NAMALWA (cell line): ENCODE measurements around the gene CCL11.

Experiments used
- DNase-seq: peaks from one replicate; pipeline ENCODE4 v3.0.0-alpha.2; 2015; ENCODE audit warnings: low spot score

The CCL11 gene

DNA sequence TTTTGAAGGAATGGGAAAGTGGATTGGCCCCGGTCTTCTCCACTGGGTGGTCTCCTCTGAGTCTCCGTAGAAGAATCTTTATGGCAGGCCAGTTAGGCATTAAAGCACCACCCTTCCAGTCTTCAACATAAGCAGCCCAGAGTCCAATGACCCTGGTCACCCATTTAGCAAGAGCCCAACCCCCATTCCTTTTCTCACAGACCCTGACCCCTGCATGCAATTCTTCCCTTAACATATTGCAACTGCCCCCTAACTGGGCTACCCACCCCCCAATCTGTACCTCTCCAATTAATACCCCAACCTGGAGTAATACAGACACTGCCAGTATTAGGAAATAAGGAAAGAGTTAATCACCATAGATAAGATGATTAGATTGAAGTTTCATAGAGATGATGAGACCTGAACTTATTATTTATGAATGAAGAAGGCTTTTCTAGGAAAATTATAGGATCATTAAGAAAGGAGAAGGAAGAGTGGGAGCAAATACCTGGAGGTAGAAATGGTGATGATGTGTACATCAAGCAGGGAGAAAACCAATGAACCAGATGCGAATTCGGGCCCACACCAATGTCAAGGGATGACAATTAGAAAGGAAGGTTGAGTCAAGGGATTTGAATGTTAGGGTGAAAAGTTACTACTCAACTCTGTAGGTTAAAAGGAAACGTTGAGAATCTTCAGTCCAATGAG, 28.1 kb upstream of the CCL11 start:
- no peak for DNase-seq

DNA sequence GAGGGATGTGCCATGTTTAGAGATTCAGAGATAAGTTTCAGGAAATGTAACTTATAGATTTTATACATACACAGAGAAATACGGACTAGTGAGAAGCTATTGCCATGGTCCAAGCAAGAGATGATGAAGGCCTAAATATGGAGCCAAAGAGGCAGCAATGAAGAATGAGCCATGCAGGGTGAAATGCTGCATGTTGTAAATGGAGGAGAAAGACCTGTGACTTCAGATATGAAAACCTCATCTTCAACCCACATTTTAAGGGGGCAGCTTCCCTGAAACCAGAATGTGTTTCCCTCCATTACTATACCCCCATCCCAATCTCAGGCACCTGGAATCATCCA, 27.6 kb upstream of the CCL11 start:
- DNase-seq: no peak

DNA sequence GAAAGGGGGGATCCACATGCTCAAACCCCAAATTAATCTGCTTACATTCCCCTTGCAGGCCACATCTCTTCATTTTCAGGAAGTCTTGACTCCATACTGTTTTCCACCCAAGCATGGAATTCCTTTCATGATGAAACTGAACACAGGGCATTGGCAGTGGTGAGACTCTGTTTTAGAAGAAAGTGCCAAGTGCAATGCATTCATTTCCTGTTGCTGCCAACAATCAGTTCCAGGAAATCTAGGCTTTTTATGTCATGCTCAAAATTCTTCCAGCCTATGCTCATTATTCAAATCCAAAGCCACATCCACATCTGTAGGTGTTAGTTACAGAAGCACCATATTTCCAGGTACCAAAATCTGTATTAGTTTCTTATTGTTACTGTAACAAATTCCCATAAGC, 26.4 kb upstream of the CCL11 start:
- no peak for DNase-seq

DNA sequence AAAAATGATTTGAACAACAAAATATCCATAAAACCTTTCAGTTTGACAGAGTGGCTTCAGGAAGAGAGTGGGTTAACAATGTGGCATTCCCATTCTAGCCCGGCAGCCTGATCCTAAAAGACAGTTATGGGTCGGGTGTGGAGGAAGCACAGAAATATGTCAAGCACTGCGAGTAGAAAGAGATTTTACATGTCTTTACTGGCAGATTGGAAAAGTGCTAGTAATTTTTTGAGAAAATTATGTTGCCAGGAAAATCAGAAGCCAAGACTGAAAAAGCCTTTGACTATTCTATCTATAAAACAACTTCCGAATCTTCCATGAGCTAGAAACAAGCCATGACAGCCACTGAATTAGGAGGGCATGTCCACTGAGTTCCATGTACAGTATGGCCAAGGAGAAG, 24.7 kb upstream of the CCL11 start:
- no peak for DNase-seq

DNA sequence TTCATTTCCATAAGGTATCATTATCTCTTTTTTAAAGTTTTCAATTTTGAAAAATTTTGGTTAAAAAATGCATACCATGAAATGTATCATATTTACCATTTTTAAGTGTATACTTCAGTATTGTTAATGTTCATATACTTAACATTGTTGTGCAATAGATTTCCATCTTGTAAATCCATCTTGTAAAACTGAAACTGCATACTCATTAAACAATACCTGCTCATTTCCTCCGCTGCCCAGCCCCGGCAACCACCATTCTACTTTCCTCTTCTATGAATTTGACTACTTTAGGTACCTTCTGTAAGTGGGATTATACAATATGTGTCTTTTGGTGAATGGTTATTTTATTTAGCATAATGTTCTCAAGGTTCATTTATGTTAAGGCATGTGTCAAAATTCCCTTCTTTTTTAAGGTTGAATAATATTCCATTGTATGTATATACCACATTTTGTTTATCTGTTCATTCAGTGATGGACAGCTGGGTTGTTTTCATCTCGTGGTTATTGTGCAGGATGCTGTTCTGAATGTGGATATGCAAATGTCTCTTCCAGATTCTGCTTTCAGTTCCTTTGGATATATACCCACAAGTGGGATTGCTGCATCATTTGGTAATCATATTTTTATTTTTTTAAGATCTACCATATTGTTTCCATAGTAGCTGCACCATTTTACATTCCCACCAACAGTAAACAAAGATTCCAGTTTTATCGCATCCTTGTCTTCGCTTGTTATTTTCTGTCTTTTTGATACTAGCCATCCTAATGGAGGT, 23.8 kb upstream of the CCL11 start:
- DNase-seq: no peak

DNA sequence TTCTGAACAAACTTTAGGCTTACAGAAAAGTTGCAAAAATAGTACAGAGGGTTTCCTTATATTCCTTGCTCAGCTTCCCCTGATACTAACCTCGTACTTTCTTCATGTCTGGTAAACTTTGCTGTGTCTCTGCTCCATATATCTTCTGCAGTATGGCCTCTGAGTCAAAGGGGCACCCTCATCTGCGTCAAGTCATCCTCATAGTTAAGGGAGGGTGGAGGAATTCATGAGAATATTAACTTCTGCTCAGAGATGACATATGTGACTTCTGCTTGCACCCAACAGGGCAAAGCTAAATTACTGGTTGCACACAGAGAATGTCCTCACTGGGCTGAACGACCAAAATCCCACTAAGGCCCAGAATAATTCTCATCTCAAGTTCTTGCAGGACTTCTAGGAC, 19.8 kb upstream of the CCL11 start:
- no peak for DNase-seq

DNA sequence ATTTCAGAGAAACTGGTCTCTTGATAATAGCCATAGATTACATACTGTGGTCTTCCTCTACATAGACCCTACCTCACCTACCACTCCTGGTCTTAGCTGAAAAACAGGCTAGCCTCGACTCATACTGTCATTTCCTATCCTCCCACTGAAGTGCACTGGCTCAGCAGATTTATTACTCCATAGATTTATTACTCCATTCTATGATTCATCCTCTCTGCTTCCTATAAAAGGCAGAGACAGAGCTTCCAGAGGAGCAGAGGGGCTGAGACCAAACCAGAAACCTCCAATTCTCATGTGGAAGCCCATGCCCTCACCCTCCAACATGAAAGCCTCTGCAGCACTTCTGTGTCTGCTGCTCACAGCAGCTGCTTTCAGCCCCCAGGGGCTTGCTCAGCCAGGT, 15.6 kb upstream of the CCL11 start, which contains the start of gene CCL7:
Gene CCL7 (plus strand): TSS at position 253 of the 400 bp plus-strand sequence. CDS start 70 bp downstream, at position 323.
- DNase-seq: no peak

DNA sequence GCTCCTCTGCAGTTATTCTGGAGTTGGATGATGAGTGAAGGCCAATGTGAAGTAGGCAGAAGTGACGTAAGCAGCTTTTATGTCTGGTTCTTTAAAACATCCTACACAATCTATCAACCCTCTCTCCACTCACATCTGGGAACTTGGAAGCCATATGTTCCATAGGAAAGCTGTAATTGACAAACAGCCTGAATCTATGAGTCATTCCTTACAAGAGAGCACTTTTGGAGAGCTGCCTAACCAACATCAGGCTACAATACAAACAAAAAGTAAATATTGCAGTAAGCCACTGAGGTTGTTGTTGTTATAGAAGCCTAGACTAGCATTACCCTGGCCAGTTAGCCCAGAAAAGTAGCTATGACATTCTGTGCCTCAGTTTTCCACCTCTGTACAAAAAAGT, 9.7 kb upstream of the CCL11 start:
- DNase-seq: no peak

DNA sequence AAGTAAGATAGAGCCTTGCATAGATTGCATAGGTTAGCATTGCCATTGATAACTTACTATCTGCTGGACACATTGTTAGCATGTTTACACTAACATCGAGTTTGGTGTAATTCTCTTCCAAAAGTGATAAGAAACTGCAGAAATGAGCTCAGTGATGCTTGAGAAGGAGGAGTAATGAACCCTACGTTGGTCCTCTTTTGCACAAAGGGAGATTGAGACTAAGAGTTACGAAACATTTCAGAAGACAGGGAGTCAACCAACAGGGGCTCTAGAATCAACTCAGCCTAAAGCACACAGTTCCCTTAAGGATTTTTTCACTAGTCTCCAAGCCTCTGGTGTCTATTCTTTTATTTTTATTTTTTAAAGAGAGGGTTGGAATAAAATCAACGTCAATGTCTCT, 8.7 kb upstream of the CCL11 start:
- DNase-seq: no peak

DNA sequence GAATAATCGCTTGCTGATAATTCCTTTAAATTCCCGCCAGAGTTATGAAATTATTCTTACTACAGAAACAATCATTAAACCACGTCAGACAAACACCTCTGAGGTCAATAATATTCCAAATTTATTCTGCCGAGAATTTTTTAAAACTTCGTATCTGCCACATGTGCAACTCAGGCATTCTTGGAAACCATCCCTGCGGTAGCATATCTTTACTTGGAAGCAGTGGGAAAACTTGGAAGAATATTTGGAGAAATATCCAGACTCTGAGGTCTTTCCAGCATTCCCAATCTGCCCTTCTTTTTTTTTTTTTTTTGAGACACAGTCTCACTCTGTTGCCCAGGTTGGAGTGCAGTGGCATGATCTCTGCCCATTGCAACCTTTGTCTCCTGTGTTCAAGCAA, 2.0 kb upstream of the CCL11 start:
- DNase-seq: no peak

DNA sequence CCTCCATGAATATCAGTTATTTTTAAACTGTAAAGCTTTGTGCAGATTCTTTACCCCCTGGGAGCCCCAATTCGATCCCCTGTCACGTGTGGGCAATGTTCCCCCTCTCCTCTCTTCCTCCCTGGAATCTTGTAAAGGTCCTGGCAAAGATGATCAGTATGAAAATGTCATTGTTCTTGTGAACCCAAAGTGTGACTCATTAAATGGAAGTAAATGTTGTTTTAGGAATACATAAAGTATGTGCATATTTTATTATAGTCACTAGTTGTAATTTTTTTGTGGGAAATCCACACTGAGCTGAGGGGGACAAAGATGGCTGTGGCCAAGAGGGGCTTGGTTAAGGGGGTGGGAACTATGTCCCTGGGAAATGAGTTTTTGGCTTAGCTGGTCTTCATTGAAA, 2.3 kb downstream of the CCL11 start:
- no peak for DNase-seq

DNA sequence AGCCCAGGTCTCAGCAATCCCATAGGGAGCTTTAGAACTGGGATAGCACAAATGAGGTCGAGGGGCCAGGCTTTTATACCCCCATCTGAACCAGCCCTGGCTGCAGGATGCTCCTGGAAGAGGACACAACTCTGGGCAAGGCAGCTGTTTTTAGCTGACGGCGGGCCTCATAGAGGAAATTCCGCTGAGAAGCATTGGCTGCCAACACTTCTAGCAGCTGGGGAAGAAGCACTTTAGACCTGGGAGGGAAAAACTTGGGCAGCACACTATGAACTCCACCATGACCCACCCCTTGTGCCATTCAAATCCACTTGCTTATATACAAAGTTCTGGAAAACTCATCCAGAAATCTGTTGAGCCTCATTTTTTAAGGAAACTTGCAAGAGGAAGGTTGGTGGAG, 5.0 kb downstream of the CCL11 start:
- DNase-seq: no peak

DNA sequence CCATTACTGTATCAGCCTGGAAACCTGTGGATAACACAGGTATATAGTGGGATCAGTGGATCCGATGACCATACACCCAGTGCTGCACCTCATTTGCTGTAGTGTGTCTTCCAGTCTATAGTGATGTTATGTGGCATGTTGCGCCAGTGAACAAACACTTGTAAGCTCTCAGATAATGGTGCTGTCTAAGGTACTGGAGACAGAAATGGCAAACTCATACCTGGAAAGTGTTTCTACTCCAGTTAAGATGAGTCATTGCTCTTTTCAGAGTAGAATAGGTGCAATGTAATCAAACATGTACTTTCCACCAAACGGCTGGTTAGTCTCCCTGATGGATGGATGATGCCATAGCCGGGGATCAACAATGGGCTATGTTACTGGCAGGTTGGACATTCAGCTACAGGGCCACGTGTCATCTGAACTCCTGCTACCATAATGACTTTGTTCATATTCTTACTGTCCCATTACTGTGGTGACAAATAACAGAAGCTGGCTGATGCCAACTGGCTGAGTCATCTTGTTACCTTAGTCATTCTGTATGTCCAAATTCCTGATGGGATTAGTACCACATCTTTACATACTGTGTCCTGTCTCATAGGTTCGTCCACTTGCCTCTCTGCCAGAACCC, 6.3 kb downstream of the CCL11 start:
- no peak for DNase-seq

DNA sequence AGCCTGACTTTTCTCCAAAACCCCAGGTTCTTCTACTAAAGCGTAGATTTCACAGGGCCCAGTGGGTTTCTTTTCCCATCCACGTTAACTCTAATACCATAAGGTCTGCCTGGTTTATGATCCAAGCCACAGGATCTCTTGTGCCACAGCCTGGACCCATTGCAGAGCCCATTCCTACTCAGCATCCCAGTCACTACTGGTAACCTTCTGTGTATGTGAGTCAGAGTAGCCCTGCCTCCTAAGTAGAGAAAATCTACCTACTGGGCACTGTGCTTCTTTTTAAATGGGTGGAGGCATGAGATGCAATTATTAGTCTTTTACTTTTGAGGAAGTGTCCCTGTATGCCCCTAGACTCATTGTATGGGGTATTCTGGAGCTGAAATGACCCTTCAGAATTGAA, 13.5 kb downstream of the CCL11 start:
- no peak for DNase-seq

DNA sequence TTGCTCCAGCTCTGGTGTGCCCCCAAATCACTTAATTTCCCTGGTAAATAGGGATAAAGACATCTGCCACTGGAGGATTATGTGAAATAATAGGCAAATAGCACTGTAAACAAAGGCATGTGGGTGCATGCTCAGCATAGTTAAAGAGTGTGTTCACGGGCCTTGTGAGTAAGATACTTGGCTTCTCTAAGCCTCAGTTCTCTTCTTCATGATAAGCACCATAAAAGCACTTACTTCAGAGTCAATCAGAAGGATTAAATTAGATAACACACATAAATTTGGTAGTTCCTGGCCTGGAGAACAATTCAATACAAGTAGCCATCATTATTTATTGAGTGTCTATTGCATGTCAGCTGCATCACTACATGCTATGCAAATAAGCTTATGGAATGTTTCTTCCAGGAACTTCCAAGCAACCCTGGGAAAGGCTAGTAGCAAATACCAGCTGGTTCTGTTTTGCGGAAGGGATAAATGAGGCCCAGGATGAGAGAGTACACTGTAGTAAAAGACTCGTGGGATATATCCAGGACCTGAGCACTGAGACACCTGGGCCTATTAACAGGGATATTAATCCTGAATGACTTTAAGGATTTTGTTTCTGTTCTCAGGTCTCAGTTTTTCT, 14.5 kb downstream of the CCL11 start:
- DNase-seq: no peak

DNA sequence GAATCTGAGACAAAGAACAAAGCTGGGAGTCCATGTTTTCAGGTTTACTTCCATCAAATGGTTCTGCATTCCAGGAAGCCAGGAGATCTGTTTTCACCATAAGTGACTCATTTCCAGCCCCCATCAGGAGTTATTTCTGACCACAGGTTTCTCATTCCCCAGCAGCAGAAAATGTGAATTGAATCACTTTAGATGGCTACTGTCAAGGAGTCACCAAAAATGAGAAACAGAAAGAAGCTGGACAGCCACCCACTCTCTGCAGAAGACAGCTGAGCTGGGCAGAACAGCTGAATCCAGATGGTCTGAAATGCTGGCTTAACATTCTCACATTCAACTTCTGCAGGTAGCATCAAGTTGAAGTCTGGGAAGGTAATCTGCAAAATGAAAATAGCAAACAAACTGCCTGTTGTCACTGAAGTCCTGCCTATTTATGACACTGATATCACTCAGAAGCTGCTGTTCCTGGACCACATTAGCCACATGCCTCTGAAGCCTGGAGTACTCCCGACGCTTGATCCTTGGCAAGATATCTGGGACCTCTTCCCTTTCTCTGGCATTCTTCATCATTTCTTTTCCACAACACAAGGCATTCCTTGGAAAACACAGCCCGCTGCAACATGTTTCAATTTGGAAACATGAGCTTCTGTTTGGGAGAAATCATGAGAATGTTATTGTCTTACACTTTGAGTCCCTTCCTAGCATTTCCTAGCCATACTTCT, 15.3 kb downstream of the CCL11 start:
- DNase-seq: no peak

DNA sequence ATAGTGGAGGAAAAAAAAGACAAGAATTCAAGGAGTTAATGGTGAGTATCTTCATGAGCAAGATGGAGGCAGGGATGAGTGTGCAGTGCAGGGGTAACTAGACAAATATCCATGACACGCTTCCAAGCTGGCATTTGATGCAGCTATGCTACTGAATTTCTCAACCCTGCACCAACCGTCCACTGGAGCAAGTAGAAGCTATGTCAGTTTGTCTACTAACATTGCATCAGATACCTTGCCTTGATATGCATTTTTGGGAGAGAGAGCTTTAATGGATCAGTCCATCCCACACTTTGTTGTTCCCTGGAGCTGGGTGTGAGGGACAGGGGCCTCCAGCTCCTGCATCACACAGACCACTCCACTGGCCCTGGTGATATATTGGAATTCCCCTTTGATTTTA, 16.4 kb downstream of the CCL11 start:
- no peak for DNase-seq

DNA sequence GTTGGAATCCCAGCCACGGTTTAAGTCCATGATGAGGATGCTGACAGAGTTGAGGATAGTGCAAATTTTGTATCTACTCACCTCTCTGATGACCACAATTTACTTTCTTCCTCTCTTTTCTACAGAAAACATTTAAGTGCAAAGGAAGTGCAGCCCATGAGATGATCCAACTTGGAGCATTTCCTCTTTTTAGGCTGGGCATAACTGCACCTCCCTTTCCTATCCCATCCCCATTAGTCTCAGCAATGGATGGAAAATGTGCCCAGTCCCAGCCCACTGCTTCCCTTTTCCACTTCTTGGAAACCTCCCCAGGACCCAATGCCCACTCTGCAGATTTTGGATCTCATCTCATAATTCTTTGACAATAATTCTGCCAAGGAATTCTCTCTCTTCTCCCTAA, 17.1 kb downstream of the CCL11 start:
- no peak for DNase-seq

DNA sequence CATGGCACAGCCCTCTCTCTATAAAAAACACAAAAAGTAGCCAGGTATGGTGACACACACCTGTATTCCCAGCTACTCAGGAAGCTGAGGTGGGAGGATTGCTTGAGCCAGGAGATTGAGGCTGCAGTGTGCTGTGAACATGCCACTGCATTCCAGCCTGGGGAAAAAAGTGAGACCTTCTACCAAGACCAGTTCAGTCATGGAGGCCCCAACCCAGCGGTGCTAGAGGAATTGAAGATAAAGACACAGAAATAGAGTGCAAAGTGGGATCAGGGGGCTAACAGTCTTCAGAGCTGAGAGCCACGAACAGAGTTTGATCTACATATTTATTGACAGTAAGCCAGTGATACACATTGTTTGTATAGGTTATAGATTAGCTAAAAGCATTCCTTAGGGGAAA, 18.1 kb downstream of the CCL11 start:
- no peak for DNase-seq

DNA sequence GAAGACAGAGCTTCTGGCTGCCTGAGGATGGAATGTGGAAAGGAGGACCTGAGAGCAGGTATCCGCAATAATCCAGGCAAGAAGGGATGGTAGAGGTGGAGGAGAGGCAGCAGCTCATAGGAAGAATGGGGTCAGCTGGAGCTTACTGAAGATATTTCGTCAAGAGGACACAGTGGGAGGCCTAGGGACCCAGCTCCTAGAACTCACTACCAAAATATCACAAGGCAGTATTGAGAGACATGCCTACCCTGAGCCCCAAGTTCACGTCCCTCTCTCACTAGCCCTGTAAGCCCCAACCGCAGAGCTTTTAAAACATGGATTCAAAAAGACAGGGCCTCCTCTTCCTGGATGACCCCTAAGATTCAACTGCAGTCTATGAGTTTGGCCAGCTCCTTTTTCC, 19.5 kb downstream of the CCL11 start:
- no peak for DNase-seq

DNA sequence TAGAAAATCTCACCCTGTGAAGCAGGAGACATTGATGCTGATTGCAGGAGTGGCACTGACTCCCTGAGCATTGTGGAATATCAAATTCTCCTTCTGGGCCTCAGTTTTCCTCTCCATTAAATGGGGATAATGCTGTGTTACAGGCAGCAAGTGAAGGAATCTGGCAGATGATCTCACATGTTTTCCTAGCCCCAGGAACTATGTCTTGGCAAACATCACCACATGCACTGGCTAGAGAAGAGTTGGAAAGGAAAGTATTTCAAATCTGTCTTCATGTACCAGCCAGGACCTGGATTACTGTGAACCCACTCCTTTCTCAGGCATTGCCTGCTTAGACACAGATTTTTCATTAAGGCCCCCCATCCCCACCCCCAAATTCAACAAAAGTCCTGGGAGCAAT, 20.1 kb downstream of the CCL11 start:
- no peak for DNase-seq

DNA sequence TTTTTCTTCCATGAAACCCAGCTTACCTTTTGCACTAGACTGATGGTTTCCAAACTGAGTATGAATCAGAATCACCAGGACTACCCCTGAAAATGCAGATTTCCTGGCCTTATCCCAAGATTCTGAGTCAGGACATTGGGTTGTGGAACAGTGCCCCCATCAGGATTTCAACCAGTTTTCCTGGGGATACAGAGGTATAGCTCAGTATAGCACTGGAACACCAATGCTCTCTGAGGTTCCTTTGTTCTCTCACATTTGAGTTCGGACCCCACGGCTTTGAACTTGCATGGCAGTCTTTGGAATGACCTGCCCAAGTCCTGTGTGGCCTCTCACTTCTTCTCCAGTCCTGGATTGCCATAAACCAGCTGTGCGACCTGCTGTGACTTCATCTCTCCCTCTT, 20.9 kb downstream of the CCL11 start:
- no peak for DNase-seq
